A549 (cell line): ENCODE data around the gene USP32.

ENCODE experiments used
- CEBPB ChIP-seq, 2 experiments: fragments of >200 bp in 1 of 2; sonication (Bioruptor Twin) in 1 of 2; formaldehyde crosslinking in 1 of 2; IDR thresholded peaks; 2 replicates each; pipeline ENCODE4 v1.6.1; 2012 to 2016
- CTCF ChIP-seq: fragments of >200 bp; sonication (Bioruptor Twin); formaldehyde crosslinking; IDR thresholded peaks from 3 replicates; pipeline ENCODE4 v1.5.1; 2016
- EHMT2 ChIP-seq: fragments of 200-600 bp; sonication (generic); IDR thresholded peaks from 2 replicates; pipeline ENCODE4 v1.6.1; 2016; ENCODE audit warnings: antibody characterized with exemption, low read depth, mild to moderate bottlenecking, moderate library complexity
- EP300 ChIP-seq, 2 experiments: fragments of >200 bp; sonication (Bioruptor Twin); formaldehyde crosslinking; IDR thresholded peaks; 2 replicates in 1 of 2; 3 replicates in 1 of 2; pipeline ENCODE4 v1.6.1; 2016 to 2017
- FOSB ChIP-seq: fragments of 250-450 bp; sonication (Bioruptor Pico); IDR thresholded peaks from 2 replicates; pipeline ENCODE4 v1.5.0; 2020; ENCODE audit warnings: mild to moderate bottlenecking, moderate library complexity
- MAFK ChIP-seq: fragments of 450-650 bp; IDR thresholded peaks from 2 replicates; pipeline ENCODE4 v1.6.1; 2014; ENCODE audit not compliant: partially characterized antibody
- MAX ChIP-seq: IDR thresholded peaks from 2 replicates; pipeline ENCODE4 v1.6.1; 2012
- MYC ChIP-seq: IDR thresholded peaks from 2 replicates; pipeline ENCODE4 v1.6.1; 2012; ENCODE audit warnings: mild to moderate bottlenecking, inconsistent platforms, low read length, improper control_type of control experiment, borderline replicate concordance
- POLR2A ChIP-seq: IDR thresholded peaks from 2 replicates; pipeline ENCODE4 v1.6.1; 2012; ENCODE audit warnings: mild to moderate bottlenecking, low read length
- SMC3 ChIP-seq: fragments of >200 bp; sonication (Bioruptor Twin); formaldehyde crosslinking; IDR thresholded peaks from 3 replicates; pipeline ENCODE4 v1.6.1; 2018; ENCODE audit warnings: inconsistent platforms
- SREBF2 ChIP-seq: fragments of 450-650 bp; IDR thresholded peaks from 2 replicates; pipeline ENCODE4 v1.6.1; 2014; ENCODE audit warnings: mild to moderate bottlenecking, moderate library complexity
- USF2 ChIP-seq: fragments of 450-650 bp; IDR thresholded peaks from 2 replicates; pipeline ENCODE4 v1.6.1; 2014; ENCODE audit warnings: antibody characterized with exemption
- TF ChIP-seq, protein P1 (sequence below): fragments of >200 bp; sonication (Bioruptor Twin); formaldehyde crosslinking; IDR thresholded peaks from 2 replicates; pipeline ENCODE4 v1.6.1; 2016
- TF ChIP-seq, protein P2 (sequence below): fragments of 200-600 bp; sonication (generic); IDR thresholded peaks from 2 replicates; pipeline ENCODE4 v1.6.1; 2016; ENCODE audit warnings: antibody characterized with exemption, mild to moderate bottlenecking, moderate library complexity

DNA sequence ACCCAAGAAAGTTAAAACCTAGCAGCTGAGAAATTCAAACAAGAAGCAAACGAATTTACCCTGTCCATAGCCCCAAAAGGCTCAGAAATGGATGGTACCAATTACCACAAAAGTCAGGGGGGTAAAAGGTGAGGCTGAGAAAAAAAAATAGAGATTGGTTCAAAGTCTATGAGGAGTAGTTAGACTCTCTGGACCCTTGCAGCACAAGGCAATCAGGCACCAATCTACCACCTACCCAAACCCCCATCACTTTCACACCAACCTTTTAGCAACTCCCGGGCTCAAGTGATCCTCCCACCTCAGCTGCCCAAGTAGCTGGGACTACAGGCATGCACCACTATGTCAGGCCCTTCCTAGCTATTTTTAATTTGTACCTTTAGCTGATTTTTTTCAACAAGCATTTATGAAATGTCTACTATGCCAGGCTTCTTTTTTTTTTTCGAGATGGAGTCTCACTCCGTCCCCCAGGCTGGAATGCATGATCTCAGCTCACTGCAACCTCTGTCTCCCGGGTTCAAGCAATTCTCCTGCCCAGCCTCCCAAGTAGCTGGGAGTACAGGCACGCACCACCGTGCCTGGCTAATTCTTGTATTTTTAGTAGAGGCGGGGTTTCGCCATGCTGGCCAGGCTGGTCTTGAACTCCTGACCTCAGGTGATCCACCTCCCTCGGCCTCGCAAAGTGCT is 40.8 kb downstream of the USP32 start:
- no peak for TF ChIP-seq EHMT2
- TF ChIP-seq, protein P1, sequence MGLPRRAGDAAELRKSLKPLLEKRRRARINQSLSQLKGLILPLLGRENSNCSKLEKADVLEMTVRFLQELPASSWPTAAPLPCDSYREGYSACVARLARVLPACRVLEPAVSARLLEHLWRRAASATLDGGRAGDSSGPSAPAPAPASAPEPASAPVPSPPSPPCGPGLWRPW: no peak
- TF ChIP-seq MYC: no peak
- TF ChIP-seq FOSB (CRISPR knock-in tag): no peak
- no peak for TF ChIP-seq CTCF
- TF ChIP-seq, protein P2, sequence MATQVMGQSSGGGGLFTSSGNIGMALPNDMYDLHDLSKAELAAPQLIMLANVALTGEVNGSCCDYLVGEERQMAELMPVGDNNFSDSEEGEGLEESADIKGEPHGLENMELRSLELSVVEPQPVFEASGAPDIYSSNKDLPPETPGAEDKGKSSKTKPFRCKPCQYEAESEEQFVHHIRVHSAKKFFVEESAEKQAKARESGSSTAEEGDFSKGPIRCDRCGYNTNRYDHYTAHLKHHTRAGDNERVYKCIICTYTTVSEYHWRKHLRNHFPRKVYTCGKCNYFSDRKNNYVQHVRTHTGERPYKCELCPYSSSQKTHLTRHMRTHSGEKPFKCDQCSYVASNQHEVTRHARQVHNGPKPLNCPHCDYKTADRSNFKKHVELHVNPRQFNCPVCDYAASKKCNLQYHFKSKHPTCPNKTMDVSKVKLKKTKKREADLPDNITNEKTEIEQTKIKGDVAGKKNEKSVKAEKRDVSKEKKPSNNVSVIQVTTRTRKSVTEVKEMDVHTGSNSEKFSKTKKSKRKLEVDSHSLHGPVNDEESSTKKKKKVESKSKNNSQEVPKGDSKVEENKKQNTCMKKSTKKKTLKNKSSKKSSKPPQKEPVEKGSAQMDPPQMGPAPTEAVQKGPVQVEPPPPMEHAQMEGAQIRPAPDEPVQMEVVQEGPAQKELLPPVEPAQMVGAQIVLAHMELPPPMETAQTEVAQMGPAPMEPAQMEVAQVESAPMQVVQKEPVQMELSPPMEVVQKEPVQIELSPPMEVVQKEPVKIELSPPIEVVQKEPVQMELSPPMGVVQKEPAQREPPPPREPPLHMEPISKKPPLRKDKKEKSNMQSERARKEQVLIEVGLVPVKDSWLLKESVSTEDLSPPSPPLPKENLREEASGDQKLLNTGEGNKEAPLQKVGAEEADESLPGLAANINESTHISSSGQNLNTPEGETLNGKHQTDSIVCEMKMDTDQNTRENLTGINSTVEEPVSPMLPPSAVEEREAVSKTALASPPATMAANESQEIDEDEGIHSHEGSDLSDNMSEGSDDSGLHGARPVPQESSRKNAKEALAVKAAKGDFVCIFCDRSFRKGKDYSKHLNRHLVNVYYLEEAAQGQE: no peak
- TF ChIP-seq CEBPB (IDR thresholded peaks at IDR 0.05): no peak
- no peak for TF ChIP-seq SMC3
- no peak for TF ChIP-seq POLR2A
- TF ChIP-seq EP300 (IDR thresholded peaks at IDR 0.05): no peak
- TF ChIP-seq MAFK: no peak
- no peak for TF ChIP-seq SREBF2
- TF ChIP-seq USF2: no peak
- no peak for TF ChIP-seq MAX
